CD14-positive monocyte (primary cell): ENCODE results near the gene PRRT3. TPM values are rescaled to one million over a fixed set of nuclear protein-coding genes. Genes with fewer than 3 reads are reported as not detected.

Experiments
- DNase-seq, 3 donors: peaks; one replicate each; pipeline ENCODE4 v3.0.0-alpha.2; 2011 to 2022
- H2AFZ ChIP-seq: 2 replicates; pipeline ENCODE4 v1.6.0; 2012; ENCODE audit warnings: mild to moderate bottlenecking, low read depth, low read length, inconsistent platforms; ENCODE audit not compliant: insufficient read depth, poor library complexity, severe bottlenecking
- H3K27ac ChIP-seq, 2 donors: 1 replicate in 1 of 2; 2 replicates in 1 of 2; pipeline ENCODE4 v1.5.1; 2012 to 2013; ENCODE audit warnings: low read length in 2 of 2, control low read depth in 1 of 2, inconsistent platforms in 1 of 2, low read depth in 1 of 2, mild to moderate bottlenecking in 1 of 2
- H3K27me3 ChIP-seq, 2 donors: one replicate each; pipeline versions ENCODE4 v1.6.0 to v1.6.1; 2011 to 2013; ENCODE audit warnings: low read length in 2 of 2; ENCODE audit not compliant: control insufficient read depth in 2 of 2, insufficient read depth in 2 of 2
- H3K36me3 ChIP-seq, 2 donors: replicated peaks in 1 of 2; 1 replicate in 1 of 2; 2 replicates in 1 of 2; pipeline versions ENCODE4 v1.5.1 to v1.6.1; 2012 to 2013; ENCODE audit warnings: low read length in 2 of 2, control low read depth in 1 of 2, inconsistent platforms in 1 of 2, mild to moderate bottlenecking in 1 of 2; ENCODE audit not compliant: insufficient read depth in 2 of 2, control insufficient read depth in 1 of 2
- H3K4me1 ChIP-seq, 2 donors: 1 replicate in 1 of 2; 2 replicates in 1 of 2; pipeline versions ENCODE4 v1.5.1 to v1.6.1; 2012 to 2013; ENCODE audit warnings: low read length in 2 of 2, control low read depth in 1 of 2, inconsistent platforms in 1 of 2, mild to moderate bottlenecking in 1 of 2, moderate library complexity in 1 of 2; ENCODE audit not compliant: insufficient read depth in 2 of 2, control insufficient read depth in 1 of 2
- H3K4me2 ChIP-seq: replicated peaks from 2 replicates; pipeline ENCODE3; 2012; ENCODE audit warnings: low read length, moderate library complexity, mild to moderate bottlenecking; ENCODE audit not compliant: poor library complexity, severe bottlenecking; ENCODE audit errors: extremely low read depth
- H3K4me3 ChIP-seq, 3 experiments: fragments of 200-600 bp in 1 of 3; sonication (generic) in 1 of 3; replicated peaks in 1 of 3; 1 replicate in 2 of 3; 2 replicates in 1 of 3; pipeline ENCODE4 v1.5.1; 2011 to 2013; ENCODE audit warnings: low read length in 3 of 3, mild to moderate bottlenecking in 3 of 3, control low read depth in 2 of 3, low read depth in 2 of 3, inconsistent platforms in 1 of 3, moderate library complexity in 1 of 3
- H3K79me2 ChIP-seq: 2 replicates; pipeline ENCODE4 v1.6.0; 2012; ENCODE audit warnings: mild to moderate bottlenecking, control low read depth, inconsistent platforms, low read length, moderate library complexity; ENCODE audit not compliant: insufficient read depth
- H3K9ac ChIP-seq: 2 replicates; pipeline ENCODE4 v1.6.0; 2017; ENCODE audit warnings: low read length, mild to moderate bottlenecking; ENCODE audit not compliant: insufficient read depth, poor library complexity, severe bottlenecking
- H3K9me3 ChIP-seq, 2 donors: replicated peaks in 1 of 2; 1 replicate in 1 of 2; 2 replicates in 1 of 2; pipeline versions ENCODE4 v1.5.1 to v1.6.1; 2012 to 2013; ENCODE audit warnings: low read length in 2 of 2, control low read depth in 1 of 2; ENCODE audit not compliant: control insufficient read depth in 1 of 2, insufficient read depth in 1 of 2
- H4K20me1 ChIP-seq: 2 replicates; pipeline ENCODE4 v1.6.0; 2012; ENCODE audit warnings: mild to moderate bottlenecking, low read length, control low read depth, moderate library complexity; ENCODE audit not compliant: insufficient read depth
- H3K27ac Mint-ChIP-seq, 7 donors: one replicate each; pipeline ENCODE4 v1.8.0; 2020; ENCODE audit warnings: mild to moderate bottlenecking in 7 of 7, mixed read lengths in 7 of 7, moderate library complexity in 6 of 7, inconsistent platforms in 2 of 7
- H3K27me3 Mint-ChIP-seq, 3 donors: one replicate each; pipeline ENCODE4 v1.8.0; 2021 to 2022; ENCODE audit warnings: low read depth in 3 of 3, mild to moderate bottlenecking in 3 of 3, mixed read lengths in 3 of 3, moderate library complexity in 3 of 3, inconsistent platforms in 1 of 3
- H3K36me3 Mint-ChIP-seq, 2 donors: one replicate each; pipeline ENCODE4 v1.8.0; 2020; ENCODE audit warnings: mixed read lengths in 2 of 2, inconsistent platforms in 1 of 2, mild to moderate bottlenecking in 1 of 2
- H3K4me1 Mint-ChIP-seq: one replicate; pipeline ENCODE4 v1.8.0; 2020; ENCODE audit warnings: mild to moderate bottlenecking, mixed read lengths
- H3K4me3 Mint-ChIP-seq, 2 donors: one replicate each; pipeline ENCODE4 v1.8.0; 2020; ENCODE audit warnings: mild to moderate bottlenecking in 2 of 2, mixed read lengths in 2 of 2, moderate library complexity in 1 of 2
- H3K9me3 Mint-ChIP-seq, 7 donors: one replicate each; pipeline ENCODE4 v1.8.0; 2020 to 2022; ENCODE audit warnings: mixed read lengths in 7 of 7, mild to moderate bottlenecking in 6 of 7, moderate library complexity in 6 of 7, inconsistent platforms in 2 of 7
- WGBS: methylation state at CpG from one replicate; pipeline ENCODE4 v1.1.5; 2013; ENCODE audit warnings: missing lambda C conversion rate; ENCODE audit not compliant: insufficient coverage; 5-methylcytosine and 5-hydroxymethylcytosine counted together
- intact Hi-C, 2 donors: fragments of 100-400 bp; cut with micrococcal nuclease; formaldehyde crosslinking; loops; one replicate each; pipeline versions ENCODE4 v1.15.0 to v1.15.1; 2023
- polyA plus RNA-seq, 3 donors: library from polyadenylated mRNA; depleted of rRNA in 1 of 3; unstranded in 2 of 3; stranded (reverse) in 1 of 3; fragments of 300-500 nt in 2 of 3; fragments of >200 nt in 1 of 3; fragmentation: Illumina TruSeq in 2 of 3; gene quantifications; 1 replicate in 2 of 3; 2 replicates in 1 of 3; pipeline ENCODE4 v1.2.3, GENCODE V29; 2012 to 2021
- TF ChIP-seq, protein P1 (sequence below): fragments of 200-600 bp; IDR thresholded peaks from one replicate; pipeline ENCODE4 v1.8.0; 2022; ENCODE audit warnings: antibody characterized with exemption, mild to moderate bottlenecking

Gene PRRT3
- polyA plus RNA-seq, 3 donors: 0.11 to 0.57 (median 0.31) TPM

DNA sequence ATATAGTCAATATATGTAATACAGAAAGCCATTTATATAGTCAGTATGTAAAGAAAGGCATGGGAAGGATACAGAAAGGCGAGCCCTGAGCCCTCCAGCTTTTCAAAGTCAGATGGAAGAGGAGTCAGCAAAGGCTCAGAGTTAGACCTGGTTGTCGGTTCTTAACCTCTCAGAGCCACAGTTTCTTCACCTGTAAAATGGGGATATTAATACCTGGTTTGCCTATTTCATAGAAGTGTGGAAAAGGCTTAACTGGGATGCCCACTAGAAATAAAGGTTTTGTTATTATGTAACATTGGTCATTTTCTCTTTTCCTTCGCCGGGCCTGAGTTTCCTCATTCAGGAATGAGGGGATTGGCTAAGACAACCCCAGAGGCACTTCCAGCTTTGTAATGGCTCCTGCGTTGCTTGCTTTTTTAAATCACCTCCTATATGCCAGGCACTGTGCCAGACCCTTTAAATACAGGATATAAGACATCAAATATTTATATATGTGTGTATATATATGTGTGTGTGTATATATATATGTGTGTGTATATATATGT, 16.2 kb downstream of the PRRT3 start:
- H2AFZ ChIP-seq: no peak overlapping the region
- no peak overlapping the region for H3K27ac ChIP-seq
- no peaks in the 10 kb centered on the region for H4K20me1 ChIP-seq
- H3K27me3 ChIP-seq: no peaks in the 10 kb centered on the region
- Mint-ChIP-seq H3K4me3 (no peak overlapping the region), H3K36me3 (peaks cover 28 to 30% of the 10 kb centered on the region in 2 donors), H3K27me3 (peaks cover 0 to 2% (median 0%) of the 10 kb centered on the region in 3 donors), H3K4me1 (peaks cover 30% of the 10 kb centered on the region), H3K9me3 (no peaks in the 10 kb centered on the region), H3K27ac (peak overlapping the region in 1 of 7 donors; percentile 60)
- peaks cover 5% of the 10 kb centered on the region for H3K79me2 ChIP-seq
- no peak overlapping the region for H3K4me2 ChIP-seq
- peak in 2 of 3 donors; percentile 17 to 50 for DNase-seq
- H3K36me3 ChIP-seq: peaks cover 11 to 23% of the 10 kb centered on the region in 2 donors
- WGBS: no CpG with 5 or more reads among the region's 5 CpGs
- H3K4me1 ChIP-seq: peaks cover 25 to 38% of the 10 kb centered on the region in 2 donors
- TF ChIP-seq, protein P1, sequence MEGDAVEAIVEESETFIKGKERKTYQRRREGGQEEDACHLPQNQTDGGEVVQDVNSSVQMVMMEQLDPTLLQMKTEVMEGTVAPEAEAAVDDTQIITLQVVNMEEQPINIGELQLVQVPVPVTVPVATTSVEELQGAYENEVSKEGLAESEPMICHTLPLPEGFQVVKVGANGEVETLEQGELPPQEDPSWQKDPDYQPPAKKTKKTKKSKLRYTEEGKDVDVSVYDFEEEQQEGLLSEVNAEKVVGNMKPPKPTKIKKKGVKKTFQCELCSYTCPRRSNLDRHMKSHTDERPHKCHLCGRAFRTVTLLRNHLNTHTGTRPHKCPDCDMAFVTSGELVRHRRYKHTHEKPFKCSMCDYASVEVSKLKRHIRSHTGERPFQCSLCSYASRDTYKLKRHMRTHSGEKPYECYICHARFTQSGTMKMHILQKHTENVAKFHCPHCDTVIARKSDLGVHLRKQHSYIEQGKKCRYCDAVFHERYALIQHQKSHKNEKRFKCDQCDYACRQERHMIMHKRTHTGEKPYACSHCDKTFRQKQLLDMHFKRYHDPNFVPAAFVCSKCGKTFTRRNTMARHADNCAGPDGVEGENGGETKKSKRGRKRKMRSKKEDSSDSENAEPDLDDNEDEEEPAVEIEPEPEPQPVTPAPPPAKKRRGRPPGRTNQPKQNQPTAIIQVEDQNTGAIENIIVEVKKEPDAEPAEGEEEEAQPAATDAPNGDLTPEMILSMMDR: no peak
- H3K4me3 ChIP-seq: no peak overlapping the region
- intact Hi-C loops: loop anchor here in 1 of 2 donors (10.0 kb wide), 1 partner anchor 389 kb away; the partner anchor contains the start of gene SEC13
- H3K9me3 ChIP-seq: no peaks in the 10 kb centered on the region
- no peak overlapping the region for H3K9ac ChIP-seq

GRCh38 chr3:9934993-9935392, 17.2 kb downstream of the PRRT3 start:
- H3K27ac Mint-ChIP-seq: peak overlapping the region in 2 of 7 donors; percentile 22 to 99
- H3K79me2 ChIP-seq: peaks cover 5% of the 10 kb centered on the region
- H3K36me3 ChIP-seq: peaks cover 13 to 19% of the 10 kb centered on the region in 2 donors
- TF ChIP-seq, protein P1: no peak
- H3K4me2 ChIP-seq: no peak overlapping the region
- no peak overlapping the region for H3K9ac ChIP-seq
- H3K27me3 Mint-ChIP-seq: peaks cover 0 to 2% (median 0%) of the 10 kb centered on the region in 3 donors
- H3K4me1 Mint-ChIP-seq: peaks cover 30% of the 10 kb centered on the region
- H3K9me3 Mint-ChIP-seq: no peaks in the 10 kb centered on the region
- H3K27ac ChIP-seq: no peak overlapping the region
- DNase-seq: no peak
- no peaks in the 10 kb centered on the region for H4K20me1 ChIP-seq
- no peak overlapping the region for H2AFZ ChIP-seq
- no peak overlapping the region for H3K4me3 Mint-ChIP-seq
- 80% methylated on average over 3 of the region's 4 CpGs for WGBS
- intact Hi-C loops: loop anchor here in 1 of 2 donors (5.0 to 10.0 kb wide), 3 partner anchors 52 to 390 kb away; partner anchors contain the start of genes EMC3, FANCD2 and SEC13
- H3K27me3 ChIP-seq: no peaks in the 10 kb centered on the region
- no peaks in the 10 kb centered on the region for H3K9me3 ChIP-seq
- H3K4me1 ChIP-seq: peaks cover 25 to 38% of the 10 kb centered on the region in 2 donors
- peaks cover 25 to 33% of the 10 kb centered on the region in 2 donors for H3K36me3 Mint-ChIP-seq
- peak overlapping the region in 1 of 3 experiments; percentile 85 for H3K4me3 ChIP-seq
